NCI-H82 treated with DMSO at 0.1 percent for 48 hours (cell line): ENCODE measurements around the gene CENPF.

Experiments
- DNase-seq: peaks from one replicate; lab custom pipeline; 2025; ENCODE audit not compliant: unreplicated experiment; lab: John Stamatoyannopoulos, UW

CENPF gene

GRCh38 chr1:214615109-214615508 lies 12.1 kb downstream of the CENPF start:
- DNase-seq, result no peak

- no peak for DNase-seq
Observed at GRCh38 chr1:214615871-214616270, 12.9 kb downstream of the CENPF start.

- no peak for DNase-seq
Observed at GRCh38 chr1:214617246-214617645, 14.3 kb downstream of the CENPF start.

GRCh38 chr1:214617843-214618242 lies 14.8 kb downstream of the CENPF start:
- no peak for DNase-seq

- no peak for DNase-seq
Observed at GRCh38 chr1:214621236-214621635, 18.2 kb downstream of the CENPF start.

- DNase-seq, result no peak
Observed at GRCh38 chr1:214623430-214623829, 20.4 kb downstream of the CENPF start.

- DNase-seq, result no peak
Observed at GRCh38 chr1:214632091-214632490, 29.1 kb downstream of the CENPF start.

- DNase-seq, result no peak
Observed at GRCh38 chr1:214633686-214634085, 30.7 kb downstream of the CENPF start.

GRCh38 chr1:214634267-214634666 lies 31.3 kb downstream of the CENPF start:
- no peak for DNase-seq

GRCh38 chr1:214635086-214635485 lies 32.1 kb downstream of the CENPF start:
- DNase-seq, result no peak

- DNase-seq, result no peak
Observed at GRCh38 chr1:214635506-214635905, 32.5 kb downstream of the CENPF start.

- DNase-seq, result no peak
Observed at GRCh38 chr1:214636436-214636835, 33.4 kb downstream of the CENPF start.

GRCh38 chr1:214637125-214637524 lies 34.1 kb downstream of the CENPF start:
- DNase-seq, result no peak

GRCh38 chr1:214637722-214638458 lies 34.9 kb downstream of the CENPF start:
- no peak for DNase-seq

GRCh38 chr1:214638459-214638807 lies 35.4 kb downstream of the CENPF start:
- DNase-seq, result no peak

GRCh38 chr1:214638997-214639396 lies 36.0 kb downstream of the CENPF start:
- DNase-seq, result no peak

- DNase-seq, result no peak
Observed at GRCh38 chr1:214640431-214641213, 37.6 kb downstream of the CENPF start.

- DNase-seq, result no peak
Observed at GRCh38 chr1:214641214-214641895, 38.4 kb downstream of the CENPF start.

GRCh38 chr1:214643030-214643429 lies 40.0 kb downstream of the CENPF start:
- DNase-seq, result no peak

- DNase-seq, result no peak
Observed at GRCh38 chr1:214645712-214646111, 42.7 kb downstream of the CENPF start.

GRCh38 chr1:214648801-214649200 lies 45.8 kb downstream of the CENPF start:
- peak; percentile 92 for DNase-seq

- DNase-seq, result no peak
Observed at GRCh38 chr1:214649607-214650006, 46.6 kb downstream of the CENPF start.
